Vagina (tissue), 2 donors: Measurements from ENCODE around the gene CNPY3.

Source experiments
- CTCF ChIP-seq, 3 experiments: fragments of 450-650 bp in 2 of 3; fragments of 200-600 bp in 1 of 3; sonication (generic) in 1 of 3; IDR thresholded peaks; one replicate each; pipeline ENCODE4 v1.5.1; 2017 to 2019; ENCODE audit warnings: antibody characterized with exemption in 3 of 3, mild to moderate bottlenecking in 2 of 3, moderate library complexity in 2 of 3
- POLR2A ChIP-seq, 2 donors: fragments of 450-650 bp; IDR thresholded peaks; one replicate each; pipeline ENCODE4 v1.6.1; 2017; ENCODE audit warnings: antibody characterized with exemption in 2 of 2, mild to moderate bottlenecking in 2 of 2, moderate library complexity in 2 of 2

- TF ChIP-seq CTCF (IDR thresholded peaks at IDR 0.05) (no peak), POLR2A (IDR thresholded peaks at IDR 0.05) (no peak)
Measured at GRCh38 chr6:42984924-42985475, 55.7 kb downstream of the CNPY3 start.
